HL-60 (cell line): Measurements from ENCODE around the gene CACNA2D1.

Experiments used
- GABPA ChIP-seq: IDR thresholded peaks from 2 replicates; pipeline ENCODE4 v1.6.1; 2012; ENCODE audit warnings: low read depth
- POLR2AphosphoS5 ChIP-seq: IDR thresholded peaks from 2 replicates; pipeline ENCODE4 v1.6.1; 2012; ENCODE audit warnings: low read depth
- TF ChIP-seq, protein P1 (sequence below): IDR thresholded peaks from one replicate; pipeline ENCODE4 v1.5.1; 2011; ENCODE audit warnings: low read length, control low read depth, inconsistent platforms; ENCODE audit not compliant: insufficient read depth
- TF ChIP-seq, protein P2 (sequence below): IDR thresholded peaks from 2 replicates; pipeline ENCODE4 v1.6.1; 2012; ENCODE audit warnings: low read depth; ENCODE audit not compliant: insufficient replicate concordance

DNA sequence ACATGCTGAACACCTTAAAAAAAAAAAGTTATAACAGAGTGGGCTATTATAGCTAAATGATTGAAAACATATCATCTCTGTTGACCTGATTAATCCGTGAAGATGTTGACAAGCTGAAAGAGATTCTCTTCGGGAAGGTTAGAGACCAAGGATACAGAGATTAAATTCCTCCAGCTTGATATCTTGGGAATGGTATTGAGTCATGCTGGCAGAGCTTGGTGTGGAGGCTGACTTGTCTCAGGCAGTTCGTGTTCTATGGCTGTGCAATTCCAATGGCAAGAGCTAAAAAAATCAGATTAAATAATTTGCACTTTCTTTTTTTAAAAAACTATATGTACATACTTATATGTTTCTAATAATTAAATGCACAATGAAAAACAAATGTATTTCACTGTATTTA is 24.9 kb upstream of the CACNA2D1 start:
- TF ChIP-seq, protein P1, sequence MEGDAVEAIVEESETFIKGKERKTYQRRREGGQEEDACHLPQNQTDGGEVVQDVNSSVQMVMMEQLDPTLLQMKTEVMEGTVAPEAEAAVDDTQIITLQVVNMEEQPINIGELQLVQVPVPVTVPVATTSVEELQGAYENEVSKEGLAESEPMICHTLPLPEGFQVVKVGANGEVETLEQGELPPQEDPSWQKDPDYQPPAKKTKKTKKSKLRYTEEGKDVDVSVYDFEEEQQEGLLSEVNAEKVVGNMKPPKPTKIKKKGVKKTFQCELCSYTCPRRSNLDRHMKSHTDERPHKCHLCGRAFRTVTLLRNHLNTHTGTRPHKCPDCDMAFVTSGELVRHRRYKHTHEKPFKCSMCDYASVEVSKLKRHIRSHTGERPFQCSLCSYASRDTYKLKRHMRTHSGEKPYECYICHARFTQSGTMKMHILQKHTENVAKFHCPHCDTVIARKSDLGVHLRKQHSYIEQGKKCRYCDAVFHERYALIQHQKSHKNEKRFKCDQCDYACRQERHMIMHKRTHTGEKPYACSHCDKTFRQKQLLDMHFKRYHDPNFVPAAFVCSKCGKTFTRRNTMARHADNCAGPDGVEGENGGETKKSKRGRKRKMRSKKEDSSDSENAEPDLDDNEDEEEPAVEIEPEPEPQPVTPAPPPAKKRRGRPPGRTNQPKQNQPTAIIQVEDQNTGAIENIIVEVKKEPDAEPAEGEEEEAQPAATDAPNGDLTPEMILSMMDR, result no peak
- TF ChIP-seq, protein P2, sequence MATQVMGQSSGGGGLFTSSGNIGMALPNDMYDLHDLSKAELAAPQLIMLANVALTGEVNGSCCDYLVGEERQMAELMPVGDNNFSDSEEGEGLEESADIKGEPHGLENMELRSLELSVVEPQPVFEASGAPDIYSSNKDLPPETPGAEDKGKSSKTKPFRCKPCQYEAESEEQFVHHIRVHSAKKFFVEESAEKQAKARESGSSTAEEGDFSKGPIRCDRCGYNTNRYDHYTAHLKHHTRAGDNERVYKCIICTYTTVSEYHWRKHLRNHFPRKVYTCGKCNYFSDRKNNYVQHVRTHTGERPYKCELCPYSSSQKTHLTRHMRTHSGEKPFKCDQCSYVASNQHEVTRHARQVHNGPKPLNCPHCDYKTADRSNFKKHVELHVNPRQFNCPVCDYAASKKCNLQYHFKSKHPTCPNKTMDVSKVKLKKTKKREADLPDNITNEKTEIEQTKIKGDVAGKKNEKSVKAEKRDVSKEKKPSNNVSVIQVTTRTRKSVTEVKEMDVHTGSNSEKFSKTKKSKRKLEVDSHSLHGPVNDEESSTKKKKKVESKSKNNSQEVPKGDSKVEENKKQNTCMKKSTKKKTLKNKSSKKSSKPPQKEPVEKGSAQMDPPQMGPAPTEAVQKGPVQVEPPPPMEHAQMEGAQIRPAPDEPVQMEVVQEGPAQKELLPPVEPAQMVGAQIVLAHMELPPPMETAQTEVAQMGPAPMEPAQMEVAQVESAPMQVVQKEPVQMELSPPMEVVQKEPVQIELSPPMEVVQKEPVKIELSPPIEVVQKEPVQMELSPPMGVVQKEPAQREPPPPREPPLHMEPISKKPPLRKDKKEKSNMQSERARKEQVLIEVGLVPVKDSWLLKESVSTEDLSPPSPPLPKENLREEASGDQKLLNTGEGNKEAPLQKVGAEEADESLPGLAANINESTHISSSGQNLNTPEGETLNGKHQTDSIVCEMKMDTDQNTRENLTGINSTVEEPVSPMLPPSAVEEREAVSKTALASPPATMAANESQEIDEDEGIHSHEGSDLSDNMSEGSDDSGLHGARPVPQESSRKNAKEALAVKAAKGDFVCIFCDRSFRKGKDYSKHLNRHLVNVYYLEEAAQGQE, result no peak
- no peak for TF ChIP-seq GABPA
- TF ChIP-seq POLR2AphosphoS5, result no peak
